ENCODE results near the gene GRK1. TPM values are rescaled to one million over a fixed set of nuclear protein-coding genes. Genes with fewer than 3 reads are reported as not detected.

The GRK1 gene
- total and polyA plus RNA-seq, 2 of the 13 experiments (the other 11 are each of a cell fraction or from before 2014, with no cell fraction given): 0.07 to 0.12 TPM

DNA sequence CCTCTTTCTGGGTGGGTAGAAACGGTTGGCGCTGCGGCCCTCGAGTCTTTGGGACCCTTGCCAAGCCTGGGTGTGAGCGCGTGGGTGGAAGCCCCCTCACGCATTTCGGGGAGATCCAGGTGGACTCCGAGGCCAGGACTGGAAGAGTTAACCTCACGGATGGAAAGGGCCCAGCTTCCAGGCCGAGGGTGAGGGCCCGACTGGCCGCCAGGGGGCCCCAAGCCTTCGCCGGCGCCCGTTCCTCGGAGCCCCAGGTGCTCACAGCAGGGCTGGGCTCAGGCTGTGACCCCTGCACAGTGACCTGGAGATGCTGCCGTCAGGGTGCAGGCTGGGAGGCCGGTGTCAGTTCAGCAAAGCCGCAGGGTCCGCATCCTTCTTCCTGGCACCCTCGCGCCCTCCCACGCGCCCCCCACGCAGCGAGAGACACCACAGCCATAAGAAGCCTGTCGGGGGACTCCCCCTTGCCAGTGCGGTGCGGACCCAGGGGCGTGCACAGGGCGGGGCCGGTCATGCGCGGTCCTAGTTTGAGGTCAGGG lies 57.8 kb downstream of the GRK1 start:
- CTCF ChIA-PET (ENCODE audit: low intra/inter-chr PET ratio, low total read pairs): interaction anchor here (1.3 kb wide), 2 partner anchors 180 to 501 kb away, joined by 4 read pairs; no protein-coding TSS in a partner anchor
- ATAC-seq (peak; percentile 97), DNase-seq (ENCODE audit: low spot score) (peak; percentile 53), FAIRE-seq (no peak)
- POLR2A ChIA-PET: interaction anchor here (0.8 kb wide), 1 partner anchor 12 kb away, joined by 3 read pairs; no protein-coding TSS in a partner anchor
- Histone ChIP-seq H3K4me1 (ENCODE audit: insufficient read depth, low read length) (peaks cover 10% of the 10 kb centered on the region), H3K27me3 (ENCODE audit: control insufficient read depth in 1 of 2, insufficient read depth in 2 of 2, low read length in 2 of 2) (peaks cover 7 to 29% of the 10 kb centered on the region in 2 experiments; a peak in 3 of 5 replicates), H3K4me3 (replicated peaks in 1 of 3; ENCODE audit: insufficient read depth in 1 of 3, low read depth in 2 of 3, low read length in 3 of 3) (peak overlapping the region in 2 of 3 experiments; percentile 18 to 37; a peak in 2 of 6 replicates), H3K9me3 (ENCODE audit: low read length) (no peaks in the 10 kb centered on the region), H3K79me2 (ENCODE audit: insufficient read depth, low read length) (no peaks in the 10 kb centered on the region), H2AFZ (ENCODE audit: low read length) (no peak overlapping the region), H3K9ac (ENCODE audit: insufficient read depth, low read depth, low read length) (no peak overlapping the region), H3K27ac (ENCODE audit: extremely low read length, insufficient read depth, low read length) (no peak overlapping the region), H3K36me3 (replicated peaks in 1 of 2; ENCODE audit: control insufficient read depth in 1 of 2, insufficient read depth in 2 of 2, low read length in 2 of 2) (no peaks in the 10 kb centered on the region), H3K4me2 (ENCODE audit: low read depth, low read length) (peak overlapping the region; percentile 65), H4K20me1 (ENCODE audit: insufficient read depth, low read length) (no peaks in the 10 kb centered on the region)
- intact Hi-C loops (cut with micrococcal nuclease; ENCODE audit: unreplicated experiment) (no loop called here), in situ Hi-C loops (cut with HindIII; ENCODE audit: extremely low pct_ligation_motif_present, low pct_unique_long_range_greater_than_20kb) (no loop called here)
- no TSS peak for BruUV-seq (replicated peaks)
- WGBS (ENCODE audit: low lambda C conversion rate): 1% methylated on average over 15 of the region's 36 CpGs
- TF ChIP-seq ZNF431 (CRISPR knock-in tag; IDR thresholded peaks at IDR 0.05; ENCODE audit: borderline replicate concordance, low read depth) (no peak), HDAC2 (CRISPR knock-in tag; IDR thresholded peaks at IDR 0.05) (no peak), ZNF776 (CRISPR knock-in tag; IDR thresholded peaks at IDR 0.05) (no peak), DPF2 (CRISPR knock-in tag; IDR thresholded peaks at IDR 0.05; ENCODE audit: borderline replicate concordance, low read depth) (no peak), POLR2A (IDR thresholded peaks at IDR 0.05; ENCODE audit: insufficient read depth in 1 of 2, low read depth in 2 of 2, low read length in 2 of 2) (no peak), ZMAT3 (CRISPR knock-in tag; conservative IDR thresholded peaks at IDR 0.05) (no peak), KDM2A (CRISPR knock-in tag; IDR thresholded peaks at IDR 0.05; ENCODE audit: borderline replicate concordance, low read depth) (peak; percentile 70; the same call in 1 of the 2 replicates), ZNF263 (CRISPR knock-in tag; IDR thresholded peaks at IDR 0.05) (0 out of 2 replicates have a peak, but pooled peaks have one; percentile 36), ZNF180 (CRISPR knock-in tag; IDR thresholded peaks at IDR 0.05; ENCODE audit: borderline replicate concordance, low read depth) (0 out of 2 replicates have a peak, but pooled peaks have one; percentile 26), MEIS2 (CRISPR knock-in tag; IDR thresholded peaks at IDR 0.05) (0 out of 2 replicates have a peak, but pooled peaks have one; percentile 61), ZBTB3 (CRISPR knock-in tag; IDR thresholded peaks at IDR 0.05; ENCODE audit: borderline replicate concordance, low read depth) (no peak), ZBTB20 (CRISPR knock-in tag; IDR thresholded peaks at IDR 0.05; ENCODE audit: borderline replicate concordance, low read depth) (no peak), RAD21 (CRISPR knock-in tag; IDR thresholded peaks at IDR 0.05) (peak; percentile 91), BCL6 (CRISPR knock-in tag; IDR thresholded peaks at IDR 0.05) (0 out of 2 replicates have a peak, but pooled peaks have one; percentile 29), TAF15 (IDR thresholded peaks at IDR 0.05; ENCODE audit: low read depth, low read length, poor library complexity, severe bottlenecking) (no peak), ZNF562 (CRISPR knock-in tag; IDR thresholded peaks at IDR 0.05; ENCODE audit: borderline replicate concordance) (no peak)
- TF ChIP-seq, protein P1, sequence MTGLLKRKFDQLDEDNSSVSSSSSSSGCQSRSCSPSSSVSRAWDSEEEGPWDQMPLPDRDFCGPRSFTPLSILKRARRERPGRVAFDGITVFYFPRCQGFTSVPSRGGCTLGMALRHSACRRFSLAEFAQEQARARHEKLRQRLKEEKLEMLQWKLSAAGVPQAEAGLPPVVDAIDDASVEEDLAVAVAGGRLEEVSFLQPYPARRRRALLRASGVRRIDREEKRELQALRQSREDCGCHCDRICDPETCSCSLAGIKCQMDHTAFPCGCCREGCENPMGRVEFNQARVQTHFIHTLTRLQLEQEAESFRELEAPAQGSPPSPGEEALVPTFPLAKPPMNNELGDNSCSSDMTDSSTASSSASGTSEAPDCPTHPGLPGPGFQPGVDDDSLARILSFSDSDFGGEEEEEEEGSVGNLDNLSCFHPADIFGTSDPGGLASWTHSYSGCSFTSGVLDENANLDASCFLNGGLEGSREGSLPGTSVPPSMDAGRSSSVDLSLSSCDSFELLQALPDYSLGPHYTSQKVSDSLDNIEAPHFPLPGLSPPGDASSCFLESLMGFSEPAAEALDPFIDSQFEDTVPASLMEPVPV (CRISPR knock-in tag; IDR thresholded peaks at IDR 0.05): no peak
- TF ChIP-seq, protein P2, sequence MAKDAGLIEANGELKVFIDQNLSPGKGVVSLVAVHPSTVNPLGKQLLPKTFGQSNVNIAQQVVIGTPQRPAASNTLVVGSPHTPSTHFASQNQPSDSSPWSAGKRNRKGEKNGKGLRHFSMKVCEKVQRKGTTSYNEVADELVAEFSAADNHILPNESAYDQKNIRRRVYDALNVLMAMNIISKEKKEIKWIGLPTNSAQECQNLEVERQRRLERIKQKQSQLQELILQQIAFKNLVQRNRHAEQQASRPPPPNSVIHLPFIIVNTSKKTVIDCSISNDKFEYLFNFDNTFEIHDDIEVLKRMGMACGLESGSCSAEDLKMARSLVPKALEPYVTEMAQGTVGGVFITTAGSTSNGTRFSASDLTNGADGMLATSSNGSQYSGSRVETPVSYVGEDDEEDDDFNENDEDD (CRISPR knock-in tag; IDR thresholded peaks at IDR 0.05; ENCODE audit: borderline replicate concordance): no peak
- TF ChIP-seq, protein P3, sequence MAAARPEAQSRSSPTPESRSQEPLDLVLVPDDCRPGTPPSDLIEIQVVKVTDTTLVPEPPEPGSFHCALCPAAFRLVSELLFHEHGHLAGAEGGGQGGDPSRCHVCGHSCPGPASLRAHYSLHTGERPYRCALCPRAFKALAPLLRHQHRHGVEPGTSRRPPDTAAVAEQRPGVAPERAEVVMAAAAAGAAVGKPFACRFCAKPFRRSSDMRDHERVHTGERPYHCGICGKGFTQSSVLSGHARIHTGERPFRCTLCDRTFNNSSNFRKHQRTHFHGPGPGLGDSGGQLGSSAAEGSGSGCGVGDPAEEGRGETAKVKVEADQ (CRISPR knock-in tag; IDR thresholded peaks at IDR 0.05; ENCODE audit: borderline replicate concordance): no peak
- TF ChIP-seq, protein P4, sequence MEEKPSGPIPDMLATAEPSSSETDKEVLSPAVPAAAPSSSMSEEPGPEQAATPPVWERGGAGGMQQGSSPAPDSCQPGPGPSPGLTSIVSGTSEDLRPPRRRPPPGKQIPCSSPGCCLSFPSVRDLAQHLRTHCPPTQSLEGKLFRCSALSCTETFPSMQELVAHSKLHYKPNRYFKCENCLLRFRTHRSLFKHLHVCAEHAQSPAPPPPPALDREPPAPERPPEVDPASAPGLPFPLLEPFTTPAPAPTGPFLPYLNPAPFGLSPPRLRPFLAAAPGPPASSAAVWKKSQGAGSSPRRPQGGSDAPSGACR (CRISPR knock-in tag; IDR thresholded peaks at IDR 0.05): 0 out of 2 replicates have a peak, but pooled peaks have one; percentile 48

Data from HepG2 (cell line).